Activated naive CD8-positive, alpha-beta T cell (primary cell): ENCODE measurements around the gene SRSF9.
A peak's percentile ranks its signal among the peaks of the same experiment; 100 is the strongest.
"Not testable (repeated sequence)": the region's sequence is repeated elsewhere in the genome, so short reads cannot be mapped to it uniquely, and the experiment has no call there.

Source experiments
- H3K27ac Mint-ChIP-seq: one replicate; pipeline ENCODE4 v1.8.0; 2021; ENCODE audit warnings: mixed read lengths
- H3K27me3 Mint-ChIP-seq: one replicate; pipeline ENCODE4 v1.8.0; 2021; ENCODE audit warnings: mixed read lengths
- H3K36me3 Mint-ChIP-seq: one replicate; pipeline ENCODE4 v1.8.0; 2021; ENCODE audit warnings: mixed read lengths
- H3K4me1 Mint-ChIP-seq: one replicate; pipeline ENCODE4 v1.8.0; 2021; ENCODE audit warnings: low read depth, mixed read lengths
- H3K4me3 Mint-ChIP-seq: one replicate; pipeline ENCODE4 v1.8.0; 2021; ENCODE audit warnings: mild to moderate bottlenecking, mixed read lengths
- H3K9me3 Mint-ChIP-seq: one replicate; pipeline ENCODE4 v1.8.0; 2021; ENCODE audit warnings: low read depth, mixed read lengths

SRSF9 gene

GRCh38 chr12:120468821-120469449, 613 bp downstream of the SRSF9 start:
- H3K9me3 Mint-ChIP-seq = no peaks in the 10 kb centered on the region
- H3K36me3 Mint-ChIP-seq = peaks cover 2% of the 10 kb centered on the region
- H3K27ac Mint-ChIP-seq = peak overlapping the region; percentile 87
- peak overlapping the region; percentile 94 for H3K4me3 Mint-ChIP-seq
- H3K4me1 Mint-ChIP-seq = peaks cover 42% of the 10 kb centered on the region
- H3K27me3 Mint-ChIP-seq = no peaks in the 10 kb centered on the region

GRCh38 chr12:120468325-120468820, 1.2 kb downstream of the SRSF9 start:
- Mint-ChIP-seq H3K36me3 (peaks cover 5% of the 10 kb centered on the region), H3K4me3 (peak overlapping the region; percentile 94), H3K9me3 (no peaks in the 10 kb centered on the region), H3K4me1 (peaks cover 42% of the 10 kb centered on the region), H3K27ac (peak overlapping the region; percentile 87), H3K27me3 (no peaks in the 10 kb centered on the region)

GRCh38 chr12:120467439-120467838, 2.1 kb downstream of the SRSF9 start:
- peaks cover 41% of the 10 kb centered on the region for H3K4me1 Mint-ChIP-seq
- H3K27ac Mint-ChIP-seq = peak overlapping the region; percentile 62
- no peaks in the 10 kb centered on the region for H3K27me3 Mint-ChIP-seq
- peaks cover 5% of the 10 kb centered on the region for H3K36me3 Mint-ChIP-seq
- no peaks in the 10 kb centered on the region for H3K9me3 Mint-ChIP-seq
- peak overlapping the region; percentile 94 for H3K4me3 Mint-ChIP-seq

- peak overlapping the region; percentile 46 for H3K27ac Mint-ChIP-seq
- peaks cover 5% of the 10 kb centered on the region for H3K36me3 Mint-ChIP-seq
- H3K4me1 Mint-ChIP-seq = peaks cover 37% of the 10 kb centered on the region
- H3K4me3 Mint-ChIP-seq = peak overlapping the region; percentile 62
- H3K9me3 Mint-ChIP-seq = no peaks in the 10 kb centered on the region
- H3K27me3 Mint-ChIP-seq = no peaks in the 10 kb centered on the region
Measured at GRCh38 chr12:120466560-120467315, 2.8 kb downstream of the SRSF9 start.

GRCh38 chr12:120465756-120466155, 3.8 kb downstream of the SRSF9 start:
- peaks cover 7% of the 10 kb centered on the region for H3K36me3 Mint-ChIP-seq
- no peak overlapping the region for H3K4me3 Mint-ChIP-seq
- H3K4me1 Mint-ChIP-seq = peaks cover 37% of the 10 kb centered on the region
- no peaks in the 10 kb centered on the region for H3K27me3 Mint-ChIP-seq
- H3K27ac Mint-ChIP-seq = peak overlapping the region; percentile 58
- no peaks in the 10 kb centered on the region for H3K9me3 Mint-ChIP-seq

- peaks cover 10% of the 10 kb centered on the region for H3K36me3 Mint-ChIP-seq
- H3K27ac Mint-ChIP-seq = no peak overlapping the region
- H3K4me1 Mint-ChIP-seq = peaks cover 33% of the 10 kb centered on the region
- H3K4me3 Mint-ChIP-seq = no peak overlapping the region
- H3K27me3 Mint-ChIP-seq = no peaks in the 10 kb centered on the region
- H3K9me3 Mint-ChIP-seq = no peaks in the 10 kb centered on the region
Measured at GRCh38 chr12:120463712-120464111, 5.8 kb downstream of the SRSF9 start.

- H3K36me3 Mint-ChIP-seq = peaks cover 7% of the 10 kb centered on the region
- no peak overlapping the region for H3K4me3 Mint-ChIP-seq
- peak overlapping the region; percentile 54 for H3K27ac Mint-ChIP-seq
- peaks cover 24% of the 10 kb centered on the region for H3K4me1 Mint-ChIP-seq
- no peaks in the 10 kb centered on the region for H3K27me3 Mint-ChIP-seq
- no peaks in the 10 kb centered on the region for H3K9me3 Mint-ChIP-seq
Measured at GRCh38 chr12:120462099-120462640, 7.4 kb downstream of the SRSF9 start.

GRCh38 chr12:120460157-120460556, 9.4 kb downstream of the SRSF9 start:
- Mint-ChIP-seq H3K27me3 (no peaks in the 10 kb centered on the region), H3K4me3 (no peak overlapping the region), H3K4me1 (peaks cover 9% of the 10 kb centered on the region), H3K9me3 (no peaks in the 10 kb centered on the region), H3K36me3 (peaks cover 7% of the 10 kb centered on the region), H3K27ac (no peak overlapping the region)

- Mint-ChIP-seq H3K4me1 (peaks cover 8% of the 10 kb centered on the region), H3K27me3 (no peaks in the 10 kb centered on the region), H3K27ac (no peak overlapping the region), H3K36me3 (peaks cover 5% of the 10 kb centered on the region), H3K4me3 (no peak overlapping the region), H3K9me3 (no peaks in the 10 kb centered on the region)
Measured at GRCh38 chr12:120457133-120457532, 12.4 kb downstream of the SRSF9 start.

GRCh38 chr12:120455302-120455701, 14.2 kb downstream of the SRSF9 start:
- Mint-ChIP-seq H3K4me1 (peaks cover 8% of the 10 kb centered on the region), H3K9me3 (no peaks in the 10 kb centered on the region), H3K36me3 (peaks cover 3% of the 10 kb centered on the region), H3K4me3 (no peak overlapping the region), H3K27me3 (no peaks in the 10 kb centered on the region), H3K27ac (no peak overlapping the region)

- peaks cover 14% of the 10 kb centered on the region for H3K4me1 Mint-ChIP-seq
- no peaks in the 10 kb centered on the region for H3K36me3 Mint-ChIP-seq
- H3K4me3 Mint-ChIP-seq = no peak overlapping the region
- no peak overlapping the region for H3K27ac Mint-ChIP-seq
- no peaks in the 10 kb centered on the region for H3K27me3 Mint-ChIP-seq
- no peaks in the 10 kb centered on the region for H3K9me3 Mint-ChIP-seq
Measured at GRCh38 chr12:120453977-120454376, 15.6 kb downstream of the SRSF9 start.

- Mint-ChIP-seq H3K4me1 (peaks cover 14% of the 10 kb centered on the region), H3K27ac (no peak overlapping the region), H3K9me3 (no peaks in the 10 kb centered on the region), H3K36me3 (no peaks in the 10 kb centered on the region), H3K27me3 (no peaks in the 10 kb centered on the region), H3K4me3 (no peak overlapping the region)
Measured at GRCh38 chr12:120453060-120453750, 16.3 kb downstream of the SRSF9 start.

- H3K36me3 Mint-ChIP-seq, H3K27me3 Mint-ChIP-seq, H3K27ac Mint-ChIP-seq, H3K4me3 Mint-ChIP-seq, H3K9me3 Mint-ChIP-seq: not testable (repeated sequence)
- H3K4me1 Mint-ChIP-seq = peaks cover 17% of the 10 kb centered on the region
Measured at GRCh38 chr12:120452524-120452923, 17.0 kb downstream of the SRSF9 start.

- Mint-ChIP-seq H3K9me3 (no peaks in the 10 kb centered on the region), H3K27me3 (no peaks in the 10 kb centered on the region), H3K36me3 (peaks cover 3% of the 10 kb centered on the region), H3K4me1 (peaks cover 34% of the 10 kb centered on the region), H3K4me3 (peak overlapping the region; percentile 97), H3K27ac (no peak overlapping the region)
Measured at GRCh38 chr12:120447992-120448391, 21.6 kb downstream of the SRSF9 start.

GRCh38 chr12:120446844-120447178, 22.7 kb downstream of the SRSF9 start:
- not testable (repeated sequence) for H3K27me3 Mint-ChIP-seq, H3K36me3 Mint-ChIP-seq, H3K9me3 Mint-ChIP-seq
- H3K4me1 Mint-ChIP-seq = peaks cover 38% of the 10 kb centered on the region
- peak overlapping the region; percentile 98 for H3K27ac Mint-ChIP-seq
- H3K4me3 Mint-ChIP-seq = peak overlapping the region; percentile 97
